HCT116 (cell line): ENCODE data around the gene C4A. TPM values are rescaled to one million over a fixed set of nuclear protein-coding genes. Genes with fewer than 3 reads are reported as not detected.
A peak's percentile ranks its signal among the peaks of the same experiment; 100 is the strongest.

Experiments used
- ATAC-seq: fragments of 200-7000 bp; cut with Tn5 transposase; 2 replicates; pipeline ENCODE4 v1.9.1; 2020; ENCODE audit warnings: mild to moderate bottlenecking, moderate library complexity
- BruUV-seq: library from RNA; stranded (reverse); fragments of 400-500 nt; replicated peaks from 2 replicates; lab custom pipeline; 2021; lab: Mats Ljungman, UMichigan
- CTCF ChIA-PET: fragments of 300-600 bp; sonication (Branson Sonifier 250); formaldehyde crosslinking; loops from one replicate; lab custom pipeline; 2021; ENCODE audit warnings: antibody characterized with exemption; lab: Charles Lee
- POLR2A ChIA-PET: fragments of 300-600, 350-600 bp; sonication (Branson Sonifier 250); formaldehyde crosslinking; loops from one replicate; lab custom pipeline; 2021; ENCODE audit warnings: antibody characterized with exemption; lab: Charles Lee
- RAD21 ChIA-PET, 2 experiments: fragments of 300-600 bp; sonication (Branson Sonifier 250); formaldehyde crosslinking; loops; one replicate each; lab custom pipeline; 2023; ENCODE audit warnings: low total read pairs in 2 of 2; ENCODE audit not compliant: uncharacterized antibody in 2 of 2, unreplicated experiment in 2 of 2, low non-redundant PET in 1 of 2; lab: Charles Lee
- DNase-seq: peaks from one replicate; pipeline ENCODE4 v3.0.0-alpha.2; 2010; ENCODE audit warnings: low read depth, low spot score
- H2AFZ ChIP-seq: fragments of 200-600 bp; shearing (Covaris generic), sonication (generic); 2 replicates; pipeline ENCODE4 v1.6.1; 2017; ENCODE audit warnings: low read depth, mixed run types, mixed read lengths, antibody characterized with exemption, low read length; ENCODE audit not compliant: poor library complexity, severe bottlenecking
- H3K27ac ChIP-seq: 2 replicates; pipeline ENCODE4 v1.5.1; 2012; ENCODE audit warnings: low read depth, low read length
- H3K27me3 ChIP-seq: fragments of 200-600 bp; sonication (generic); 2 replicates; pipeline ENCODE4 v1.6.1; 2016; ENCODE audit warnings: mixed run types, low read length, mixed read lengths; ENCODE audit not compliant: insufficient read depth
- H3K36me3 ChIP-seq, 2 experiments: fragments of 200-500 bp in 1 of 2; fragments of 200-600 bp in 1 of 2; sonication (Bioruptor generic) in 1 of 2; sonication (generic) in 1 of 2; 2 replicates each; pipeline versions ENCODE4 v1.5.1 to v1.6.1; 2014 to 2016; ENCODE audit warnings: low read length in 2 of 2, inconsistent platforms in 1 of 2, mixed read lengths in 1 of 2, mixed run types in 1 of 2; ENCODE audit not compliant: insufficient read depth in 2 of 2, control insufficient read depth in 1 of 2
- H3K4me1 ChIP-seq, 2 experiments: fragments of 200-600 bp in 1 of 2; sonication (generic) in 1 of 2; 2 replicates each; pipeline versions ENCODE4 v1.5.1 to v1.6.1; 2012 to 2017; ENCODE audit warnings: low read length in 2 of 2, inconsistent platforms in 1 of 2, mild to moderate bottlenecking in 1 of 2, mixed read lengths in 1 of 2, mixed run types in 1 of 2, moderate library complexity in 1 of 2; ENCODE audit not compliant: insufficient read depth in 2 of 2, control insufficient read depth in 1 of 2
- H3K4me2 ChIP-seq: fragments of 200-600 bp; sonication (generic); 2 replicates; pipeline ENCODE4 v1.6.1; 2017; ENCODE audit warnings: mixed run types, low read length, mixed read lengths
- H3K4me3 ChIP-seq, 2 experiments: fragments of 200-600 bp in 1 of 2; sonication (generic) in 1 of 2; replicated peaks in 1 of 2; 2 replicates each; pipeline ENCODE4 v1.5.1; 2011 to 2016; ENCODE audit warnings: low read length in 2 of 2, control low read depth in 1 of 2, low read depth in 1 of 2, mild to moderate bottlenecking in 1 of 2, mixed read lengths in 1 of 2, mixed run types in 1 of 2
- H3K79me2 ChIP-seq: fragments of 200-600 bp; sonication (generic); 2 replicates; pipeline ENCODE4 v1.6.1; 2017; ENCODE audit warnings: mild to moderate bottlenecking, mixed run types, low read length, moderate library complexity, mixed read lengths; ENCODE audit not compliant: insufficient read depth
- H3K9ac ChIP-seq: fragments of 200-600 bp; sonication (generic); 2 replicates; pipeline ENCODE4 v1.6.1; 2016; ENCODE audit warnings: low read length, mixed read lengths
- H3K9me2 ChIP-seq: fragments of 200-600 bp; sonication (generic), shearing (Covaris generic); 2 replicates; pipeline ENCODE4 v1.6.1; 2017; ENCODE audit warnings: mixed run types, mild to moderate bottlenecking, moderate library complexity; ENCODE audit not compliant: insufficient read depth
- H3K9me3 ChIP-seq, 2 experiments: fragments of 200-500 bp in 1 of 2; fragments of 200-600 bp in 1 of 2; sonication (Bioruptor generic) in 1 of 2; sonication (generic) in 1 of 2; 2 replicates each; pipeline ENCODE4 v1.6.1; 2014 to 2017; ENCODE audit warnings: low read length in 2 of 2, mixed read lengths in 2 of 2, inconsistent platforms in 1 of 2, low read depth in 1 of 2, mild to moderate bottlenecking in 1 of 2, mixed run types in 1 of 2, moderate library complexity in 1 of 2; ENCODE audit not compliant: control insufficient read depth in 1 of 2, insufficient read depth in 1 of 2
- H4K20me1 ChIP-seq: fragments of 200-600 bp; sonication (generic), shearing (Covaris generic); 2 replicates; pipeline ENCODE4 v1.6.1; 2017; ENCODE audit warnings: mixed run types, mild to moderate bottlenecking, moderate library complexity; ENCODE audit not compliant: insufficient read depth
- EZH2phosphoT487 ChIP-seq: fragments of 200-600 bp; IDR thresholded peaks from 2 replicates; pipeline ENCODE4 v1.6.1; 2018; ENCODE audit warnings: antibody characterized with exemption, borderline replicate concordance
- POLR2A ChIP-seq: IDR thresholded peaks from 2 replicates; pipeline ENCODE4 v1.7.0; 2011; ENCODE audit warnings: borderline replicate concordance; ENCODE audit not compliant: insufficient read depth, insufficient read length; ENCODE audit errors: extremely low read depth
- SRF ChIP-seq: IDR thresholded peaks from 2 replicates; pipeline ENCODE4 v1.6.1; 2012; ENCODE audit warnings: low read depth
- YY1 ChIP-seq: IDR thresholded peaks from 2 replicates; pipeline ENCODE4 v1.6.1; 2011; ENCODE audit warnings: low read length, low read depth, moderate library complexity, mild to moderate bottlenecking; ENCODE audit not compliant: insufficient replicate concordance; ENCODE audit errors: extremely low read depth
- intact Hi-C: fragments of 100-400 bp; cut with micrococcal nuclease; formaldehyde crosslinking; loops from 2 replicates; pipeline ENCODE4 v1.10.0; 2022
- total RNA-seq: library from RNA; stranded (reverse); gene quantifications from one replicate; pipeline ENCODE4 v1.2.1, GENCODE V29; 2021; ENCODE audit not compliant: unreplicated experiment
- TF ChIP-seq, protein P1 (sequence below): IDR thresholded peaks from 2 replicates; pipeline ENCODE4 v1.6.1; 2012

Gene C4A
- total RNA-seq, 1 experiment from 2014 or later: 5.1 TPM

DNA sequence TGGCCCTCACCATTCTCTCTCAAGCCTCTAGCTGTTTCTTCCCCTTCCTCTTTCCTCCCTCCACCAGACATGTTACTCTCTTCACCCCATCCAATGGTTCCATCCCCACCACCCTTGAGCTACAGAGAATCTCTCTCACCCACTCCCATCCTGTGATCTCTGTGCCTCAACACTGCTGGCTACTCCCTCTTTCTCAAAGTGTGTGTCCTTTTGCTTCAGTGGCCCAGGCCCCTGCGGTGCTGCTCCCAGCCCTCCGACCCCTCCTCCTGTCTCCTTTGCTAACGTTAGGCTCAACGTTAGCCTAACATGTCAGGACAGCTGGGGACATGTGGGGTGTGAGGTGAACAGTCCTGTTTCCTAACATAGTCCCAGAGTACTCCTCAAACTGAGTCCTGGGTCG is 29.0 kb upstream of the C4A start:
- Histone ChIP-seq H2AFZ (no peak overlapping the region), H3K4me2 (no peak overlapping the region), H3K27me3 (no peaks in the 10 kb centered on the region), H3K27ac (0 out of 2 replicates have a peak overlapping the region, but pooled peaks have one; percentile 19), H3K9me3 (no peaks in the 10 kb centered on the region), H3K9ac (no peak overlapping the region), H3K9me2 (no peaks in the 10 kb centered on the region; the same call in 1 of the 2 replicates), H3K4me3 (no peak overlapping the region), H3K36me3 (peaks cover 26 to 51% of the 10 kb centered on the region in 2 experiments), H4K20me1 (no peaks in the 10 kb centered on the region), H3K79me2 (peaks cover 16% of the 10 kb centered on the region), H3K4me1 (peaks cover 6 to 21% of the 10 kb centered on the region in 2 experiments)
- no peak for ATAC-seq
- no peak for DNase-seq
- RAD21 ChIA-PET: interaction anchor here (0.9 to 1.6 kb wide), 3 partner anchors 51 to 180 kb away, joined by 3 to 4 read pairs (median 3); partner anchors contain the start of gene ZBTB12 (in 1 of the 2)
- CTCF ChIA-PET: interaction anchor here (0.8 to 1.9 kb wide), 13 partner anchors 11 to 406 kb away, joined by 3 to 11 read pairs (median 4); partner anchors contain the start of genes ATP6V1G2, DXO, LY6G5C and ZBTB12
- POLR2A ChIA-PET: interaction anchor here (1.0 to 1.3 kb wide), 3 partner anchors 19 to 126 kb away, joined by 3 to 7 read pairs (median 6); partner anchors contain the start of genes DXO and HSPA1B
- no TSS peak for BruUV-seq
- TF ChIP-seq, protein P1, sequence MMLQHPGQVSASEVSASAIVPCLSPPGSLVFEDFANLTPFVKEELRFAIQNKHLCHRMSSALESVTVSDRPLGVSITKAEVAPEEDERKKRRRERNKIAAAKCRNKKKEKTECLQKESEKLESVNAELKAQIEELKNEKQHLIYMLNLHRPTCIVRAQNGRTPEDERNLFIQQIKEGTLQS: no peak
- TF ChIP-seq SRF (no peak), YY1 (no peak), EZH2phosphoT487 (no peak)
- intact Hi-C loops: loop anchor here (1.0 to 2.0 kb wide), 2 partner anchors 50 to 273 kb away; partner anchors contain the start of gene ZBTB12

GRCh38 chr6:31954511-31954910 is 27.3 kb upstream of the C4A start:
- intact Hi-C loops: no loop called here
- Histone ChIP-seq H3K9me2 (no peaks in the 10 kb centered on the region), H3K36me3 (peaks cover 26 to 51% of the 10 kb centered on the region in 2 experiments), H3K27me3 (no peaks in the 10 kb centered on the region), H3K4me3 (no peak overlapping the region), H3K4me2 (no peak overlapping the region), H3K27ac (no peak overlapping the region), H2AFZ (no peak overlapping the region), H3K79me2 (peaks cover 29% of the 10 kb centered on the region), H3K9me3 (no peaks in the 10 kb centered on the region), H3K4me1 (peaks cover 9 to 12% of the 10 kb centered on the region in 2 experiments), H3K9ac (no peak overlapping the region), H4K20me1 (no peaks in the 10 kb centered on the region)
- ChIA-PET POLR2A (no interaction called here), CTCF (no interaction called here), RAD21 (no interaction called here)
- ATAC-seq: no peak
- BruUV-seq: no TSS peak
- DNase-seq: no peak
- no peak for TF ChIP-seq POLR2A
